ENCODE measurements around the gene DNAAF3.

- TF ChIP-seq CTCF (IDR thresholded peaks at IDR 0.05 in 2 of 3, conservative IDR thresholded peaks at IDR 0.05 in 1 of 3; ENCODE audit: borderline replicate concordance in 1 of 3, insufficient read depth in 1 of 3, low read depth in 2 of 3, low read length in 2 of 3) (no peak), RAD21 (IDR thresholded peaks at IDR 0.05; ENCODE audit: low read depth) (no peak), CEBPB (IDR thresholded peaks at IDR 0.05; ENCODE audit: low read depth) (no peak), POLR2A (IDR thresholded peaks at IDR 0.05; ENCODE audit: borderline replicate concordance, extremely low read depth, insufficient read depth, insufficient read length) (no peak), FOSL1 (IDR thresholded peaks at IDR 0.05; ENCODE audit: low read depth) (no peak)
Measured at GRCh38 chr19:55196803-55197202, 30.4 kb upstream of the DNAAF3 start.

Measured in HCT116 (cell line).